NOMO-1 treated with dmso at 0.1 percent for 144 hours (cell line): ENCODE measurements around the gene SUPV3L1.
"Not testable (repeated sequence)": the region's sequence is repeated elsewhere in the genome, so short reads cannot be mapped to it uniquely, and the experiment has no call there.

ENCODE experiments used
- DNase-seq: peaks from one replicate; lab custom pipeline; 2025; ENCODE audit not compliant: unreplicated experiment; lab: John Stamatoyannopoulos, UW

Gene SUPV3L1

DNA sequence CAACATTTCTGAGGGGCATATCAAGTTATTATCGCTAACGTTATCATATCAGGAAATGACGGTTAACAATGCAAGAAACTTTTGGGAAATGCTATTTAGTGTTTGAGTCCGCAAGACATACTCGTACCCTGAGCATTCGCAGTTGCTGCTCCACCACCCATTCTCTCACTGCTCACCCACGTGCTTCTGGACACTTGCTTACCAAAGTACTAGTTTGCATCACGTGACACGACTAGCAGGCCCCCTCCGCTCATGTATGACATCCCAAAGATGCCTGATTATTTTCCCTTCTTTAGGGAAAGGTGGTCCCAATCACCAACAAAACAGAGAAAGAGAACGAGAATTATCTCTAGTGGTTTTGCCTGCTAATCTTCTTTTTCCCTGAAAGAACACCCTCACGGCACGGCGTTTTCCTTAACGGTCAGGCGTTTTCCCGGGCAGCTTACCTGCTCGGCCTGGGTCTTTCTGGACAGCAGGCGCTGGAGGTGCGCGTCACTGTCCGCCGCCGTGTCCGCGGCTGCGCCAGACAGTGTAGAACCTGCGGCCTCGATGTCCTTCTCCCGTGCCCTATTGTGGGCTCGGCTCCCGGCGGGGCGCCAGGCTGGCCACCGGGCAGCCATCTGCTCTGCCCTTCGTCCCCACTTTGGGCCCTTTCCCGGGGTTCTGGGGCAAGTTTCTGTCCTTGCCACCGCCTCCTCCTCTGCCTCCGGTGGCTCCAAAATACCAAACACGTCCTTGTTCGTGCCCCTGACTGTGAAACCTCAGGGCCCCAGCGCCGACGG is at the start of gene SUPV3L1:
SUPV3L1 (plus strand) TSS at position 492 of the 782 bp plus-strand sequence; CDS start at position 550, 58 bp downstream.
- peak; percentile 89 for DNase-seq

GRCh38 chr10:69130251-69130650 is 49.8 kb upstream of the SUPV3L1 start:
- no peak for DNase-seq

- no peak for DNase-seq
Measured at GRCh38 chr10:69139961-69140360, 40.1 kb upstream of the SUPV3L1 start.

DNA sequence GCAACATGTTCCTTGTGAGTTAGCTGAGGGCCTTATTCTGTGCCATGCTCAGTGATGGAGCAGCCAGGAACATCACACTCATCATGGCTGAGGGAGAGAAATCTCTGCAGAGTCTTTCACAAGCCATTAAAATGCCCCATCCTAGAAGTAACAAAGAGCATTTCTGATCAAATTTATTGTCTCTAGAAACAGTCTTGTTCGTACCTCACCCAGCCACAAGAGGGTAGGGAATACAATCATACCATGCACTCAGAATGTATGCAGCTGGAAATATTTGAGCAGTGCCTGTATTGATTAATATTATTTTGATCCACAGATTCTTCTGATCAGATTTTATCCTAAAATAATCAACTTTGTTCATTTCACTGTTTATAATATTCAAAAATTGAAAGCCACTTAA is 38.7 kb upstream of the SUPV3L1 start:
- no peak for DNase-seq

- not testable (repeated sequence) for DNase-seq
Measured at GRCh38 chr10:69142074-69142473, 38.0 kb upstream of the SUPV3L1 start.

- DNase-seq, result no peak
Measured at GRCh38 chr10:69142983-69143382, 37.1 kb upstream of the SUPV3L1 start.

GRCh38 chr10:69145329-69145728 is 34.7 kb upstream of the SUPV3L1 start:
- no peak for DNase-seq

DNA sequence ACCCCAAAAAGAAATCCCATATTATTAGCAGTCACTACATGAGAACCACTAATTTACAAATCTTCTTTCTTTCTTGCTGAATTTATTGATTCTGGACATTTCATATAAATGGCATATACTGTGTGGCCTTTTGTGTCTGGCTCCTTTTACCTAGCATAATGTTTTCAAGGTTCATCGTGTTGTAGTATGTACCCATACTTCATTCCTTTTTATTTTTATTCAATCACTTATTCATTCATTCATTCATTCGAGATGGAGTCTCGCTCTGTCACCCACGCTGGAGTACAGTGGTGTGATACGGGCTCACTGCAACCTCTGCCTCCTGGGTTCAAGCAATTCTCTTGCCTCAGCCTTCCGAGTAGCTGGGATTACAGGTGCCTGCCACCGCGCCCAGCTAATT is 34.2 kb upstream of the SUPV3L1 start:
- no peak for DNase-seq

- no peak for DNase-seq
Measured at GRCh38 chr10:69146759-69147158, 33.3 kb upstream of the SUPV3L1 start.

GRCh38 chr10:69151984-69152383 is 28.1 kb upstream of the SUPV3L1 start:
- DNase-seq, result no peak

DNA sequence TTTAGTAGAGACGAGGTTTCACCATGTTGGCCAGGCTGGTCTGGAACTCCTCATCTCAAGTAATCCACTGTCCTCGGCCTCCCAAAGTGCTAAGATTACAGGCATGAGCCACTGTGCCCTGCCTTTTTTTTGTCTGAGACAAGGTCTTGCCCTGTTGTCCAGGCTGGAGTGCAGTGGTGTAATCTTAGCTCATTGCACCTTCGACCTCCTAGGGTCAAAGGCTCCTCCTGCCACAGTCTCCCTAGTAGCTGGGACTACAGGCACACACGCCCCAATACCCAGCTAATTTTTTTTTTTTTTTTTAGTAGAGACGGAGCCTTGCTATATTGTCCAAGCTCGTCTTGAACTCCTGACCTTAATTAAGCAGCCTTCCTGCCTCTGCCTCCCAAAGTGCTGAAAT is 26.8 kb upstream of the SUPV3L1 start:
- DNase-seq, result no peak

GRCh38 chr10:69160809-69161241 is 19.2 kb upstream of the SUPV3L1 start:
- no peak for DNase-seq

GRCh38 chr10:69168493-69168892 is 11.5 kb upstream of the SUPV3L1 start:
- DNase-seq, result no peak

GRCh38 chr10:69172241-69172982 is 7.6 kb upstream of the SUPV3L1 start:
- DNase-seq, result no peak

- DNase-seq, result not testable (repeated sequence)
Measured at GRCh38 chr10:69175326-69175725, 4.7 kb upstream of the SUPV3L1 start.

DNA sequence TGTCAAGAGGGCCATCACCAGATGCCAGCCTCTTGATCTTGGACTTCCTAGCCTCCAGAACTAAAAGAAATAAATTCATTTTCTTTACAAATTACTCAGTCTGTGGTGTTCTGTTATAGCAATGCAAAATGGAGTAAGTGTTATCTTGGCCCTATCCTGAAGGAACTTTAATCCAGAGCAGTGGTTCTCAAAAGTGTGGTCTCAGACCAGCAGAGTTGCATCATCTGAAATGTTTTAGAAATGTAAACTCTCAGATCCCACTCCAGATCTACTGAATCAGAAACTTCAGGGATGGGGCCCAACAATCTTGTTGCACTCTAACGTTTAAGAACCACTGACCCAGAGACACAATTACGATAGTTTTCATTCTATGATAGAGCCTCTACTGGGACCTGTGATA is 3.2 kb upstream of the SUPV3L1 start:
- no peak for DNase-seq

DNA sequence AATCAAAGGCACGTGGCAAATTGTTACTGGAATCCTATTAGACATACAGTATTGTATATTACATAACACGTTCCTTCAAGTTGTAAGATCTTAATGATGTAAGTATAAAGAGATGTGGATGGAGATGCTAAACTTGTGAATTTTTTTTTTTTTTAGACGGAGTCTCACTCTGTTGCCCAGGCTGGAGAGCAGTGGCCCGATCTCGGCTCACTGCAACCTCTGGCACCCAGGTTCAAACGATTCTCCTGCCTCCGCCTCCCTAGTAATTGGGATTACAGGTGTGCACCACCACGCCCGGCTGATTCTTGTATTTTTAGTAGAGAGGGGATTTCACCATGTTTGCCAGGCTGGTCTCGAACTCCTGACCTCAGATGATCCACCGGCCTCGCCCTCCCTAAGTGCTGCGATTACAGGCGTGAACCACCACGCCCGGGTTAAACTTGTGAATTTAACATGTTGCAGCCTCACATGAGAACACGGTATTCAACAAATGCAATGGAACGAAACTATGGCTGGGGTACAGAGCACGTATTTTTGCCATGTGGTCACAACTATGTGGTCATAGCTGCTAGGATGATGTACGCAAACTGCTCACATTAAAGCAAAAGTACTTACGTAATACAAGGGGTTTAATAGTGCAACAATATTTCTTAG is 818 bp upstream of the SUPV3L1 start:
- peak; percentile 46 for DNase-seq

DNA sequence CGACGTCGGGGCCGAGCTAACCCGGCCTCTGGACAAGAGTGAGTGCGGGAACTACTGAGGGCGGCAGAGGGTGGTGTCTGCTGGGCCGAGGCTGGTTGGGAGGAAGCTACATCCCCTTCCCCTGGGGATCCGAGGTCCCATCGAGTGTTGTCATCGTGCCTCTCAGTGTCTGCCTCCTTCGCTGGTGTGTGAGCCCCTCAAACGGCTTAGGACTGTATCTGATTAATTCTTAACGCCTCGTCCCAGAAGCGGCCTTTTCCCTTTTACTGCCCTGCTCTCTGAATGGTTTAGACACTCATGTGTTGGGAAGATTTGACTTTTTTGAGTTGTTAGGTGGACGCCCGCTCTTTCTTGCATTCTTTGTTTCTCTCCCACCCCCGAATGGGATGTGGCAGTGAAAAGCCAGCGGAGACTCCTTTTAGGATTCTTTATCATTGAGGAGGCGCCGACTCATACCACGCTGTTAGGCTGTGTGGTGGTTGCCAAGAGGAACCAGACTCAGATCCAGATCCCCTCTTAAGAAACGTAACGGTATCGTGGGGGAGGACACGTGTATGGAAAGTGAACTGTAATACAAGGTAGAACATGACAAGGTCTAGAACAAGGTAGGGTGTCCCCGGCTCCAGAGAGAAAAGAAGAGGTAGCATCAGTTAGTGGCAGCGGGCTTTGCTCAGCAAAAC is 631 bp downstream of the SUPV3L1 start:
- no peak for DNase-seq

GRCh38 chr10:69181433-69181832 is 1.4 kb downstream of the SUPV3L1 start:
- no peak for DNase-seq

GRCh38 chr10:69182005-69182404 is 2.0 kb downstream of the SUPV3L1 start:
- DNase-seq, result no peak

DNA sequence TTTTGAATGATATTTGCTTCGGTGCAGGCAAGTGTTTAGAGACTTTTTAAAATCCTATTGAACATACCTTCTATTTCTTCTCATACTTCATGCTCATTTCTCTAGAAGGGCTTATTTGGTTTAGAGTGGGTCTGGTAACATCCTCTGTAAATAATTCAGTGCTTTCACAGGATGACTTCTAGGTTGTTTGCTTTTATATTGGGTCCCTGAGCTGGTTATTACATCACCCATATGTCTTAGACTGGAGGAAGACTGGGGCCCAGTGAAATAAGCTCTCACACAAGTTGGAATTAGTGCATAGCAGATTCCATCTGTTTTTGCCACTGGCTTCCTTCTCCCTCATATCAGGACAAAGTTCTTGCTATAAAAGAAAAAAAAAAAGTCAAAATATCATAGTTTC is 6.5 kb downstream of the SUPV3L1 start:
- DNase-seq, result no peak
